SK-N-MC (cell line): ENCODE results near the gene BCAS4.

Experiments
- FOXP2 ChIP-seq: optimal IDR thresholded peaks from 2 replicates; pipeline ENCODE3; 2011; ENCODE audit warnings: mild to moderate bottlenecking, moderate library complexity; ENCODE audit not compliant: insufficient read depth; ENCODE audit errors: extremely low read length, control extremely low read depth
- POLR2AphosphoS5 ChIP-seq: IDR thresholded peaks from 2 replicates; pipeline ENCODE4 v1.6.1; 2012; ENCODE audit warnings: mild to moderate bottlenecking, low read depth, low read length, borderline replicate concordance

DNA sequence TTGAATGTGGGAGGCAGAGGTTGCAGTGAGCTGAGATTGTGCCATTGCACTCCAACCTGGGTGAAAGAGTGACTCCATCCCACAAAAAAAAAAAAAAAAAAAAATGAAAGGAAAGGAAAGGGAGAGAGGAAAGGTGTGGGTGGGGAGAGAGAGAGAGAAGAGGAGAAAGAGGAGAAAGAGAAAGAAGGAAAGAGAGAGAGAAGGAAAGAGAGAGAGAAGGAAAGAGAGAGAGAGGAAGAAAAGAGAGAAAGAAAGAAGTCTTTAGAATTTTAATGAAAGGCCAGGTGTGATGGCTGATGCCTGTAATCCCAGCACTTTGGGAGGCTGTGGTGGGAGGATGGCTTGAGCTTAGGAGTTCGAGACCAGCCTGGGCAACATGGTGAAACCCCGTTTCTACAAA, 7.7 kb upstream of the BCAS4 start:
- TF ChIP-seq FOXP2 = no peak
- no peak for TF ChIP-seq POLR2AphosphoS5
